ENCODE measurements around the gene URAD.
"Not testable (repeated sequence)": the region's sequence is repeated elsewhere in the genome, so short reads cannot be mapped to it uniquely, and the experiment has no call there.

Gene URAD
- total RNA-seq: 0 reads per million in 2 donors

DNA sequence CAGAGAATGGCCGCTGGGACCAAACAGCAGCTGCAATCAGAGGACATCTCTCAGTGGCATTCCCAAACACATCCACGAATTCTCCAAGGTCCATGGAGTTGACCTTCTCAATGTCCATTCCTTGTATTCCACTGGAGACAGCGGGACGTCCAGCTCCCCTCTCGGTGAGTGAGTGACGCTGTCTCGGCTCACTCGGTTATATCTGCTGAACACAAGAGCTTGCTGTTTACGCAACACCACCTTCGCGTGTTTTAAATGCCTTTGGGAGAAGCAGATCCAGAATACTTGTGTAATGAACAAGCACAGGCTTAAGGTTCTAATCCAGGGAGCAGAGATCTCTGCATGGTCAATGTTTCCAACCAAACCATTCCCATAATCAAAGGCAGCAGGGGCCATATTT, at the start of gene URAD:
Gene URAD, minus strand, starts transcription at position 174 of the 400 bp plus-strand sequence. Its CDS starts 56 bp downstream, at position 118.
- DNase-seq: no peak

GRCh38 chr13:28037399-28037798, 48.9 kb upstream of the URAD start:
- DNase-seq: no peak

- DNase-seq: no peak
Observed at GRCh38 chr13:28035146-28035782, 46.8 kb upstream of the URAD start.

DNA sequence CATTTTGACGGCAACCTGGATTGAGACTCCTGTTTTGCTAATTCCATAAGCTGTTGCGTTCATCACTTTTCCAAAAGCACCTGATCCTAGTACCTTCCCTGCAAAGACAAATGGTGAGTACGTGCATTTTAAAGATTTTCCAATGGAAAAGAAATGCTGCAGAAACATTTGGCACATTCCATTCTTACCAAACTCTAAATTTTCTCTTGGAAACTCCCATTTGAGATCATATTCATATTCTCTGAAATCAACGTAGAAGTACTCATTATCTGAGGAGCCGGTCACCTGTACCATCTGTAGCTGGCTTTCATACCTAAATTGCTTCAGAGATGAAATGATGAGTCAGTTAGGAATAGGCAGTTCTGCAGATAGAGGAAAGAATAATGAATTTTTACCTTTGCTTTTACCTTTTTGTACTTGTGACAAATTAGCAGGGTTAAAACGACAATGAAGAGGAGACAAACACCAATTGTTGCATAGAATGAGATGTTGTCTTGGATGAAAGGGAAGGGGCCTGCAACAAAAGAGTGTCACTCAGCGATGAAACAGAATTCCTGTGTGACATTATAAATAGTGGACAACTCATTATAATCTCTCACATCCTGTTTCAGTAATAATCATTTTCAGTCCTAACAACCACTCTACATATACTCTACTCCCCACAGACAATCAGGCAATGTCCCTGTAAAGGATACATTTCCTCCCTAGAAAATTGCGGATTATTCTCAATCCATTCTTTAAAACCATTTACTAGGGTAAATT, 45.6 kb upstream of the URAD start:
- DNase-seq: no peak

DNA sequence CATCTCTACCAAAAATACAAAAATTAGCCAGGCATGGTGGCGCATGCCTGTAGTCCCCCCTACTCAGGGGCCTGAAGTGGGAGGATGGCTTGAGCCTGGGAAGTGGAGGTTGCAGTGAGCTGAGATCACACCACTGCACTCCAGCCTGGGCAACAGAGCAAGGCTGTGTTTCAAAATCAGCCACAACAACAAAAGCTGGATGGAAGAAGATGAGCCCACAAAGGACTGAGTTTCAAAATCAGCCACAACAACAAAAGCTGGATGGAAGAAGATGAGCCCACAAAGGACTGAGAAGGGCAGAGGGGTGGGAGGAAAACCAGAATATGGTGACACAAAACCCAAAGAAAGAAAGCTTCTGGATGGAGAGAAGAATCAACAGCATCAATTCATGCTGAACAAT, 43.9 kb upstream of the URAD start:
- not testable (repeated sequence) for DNase-seq

DNA sequence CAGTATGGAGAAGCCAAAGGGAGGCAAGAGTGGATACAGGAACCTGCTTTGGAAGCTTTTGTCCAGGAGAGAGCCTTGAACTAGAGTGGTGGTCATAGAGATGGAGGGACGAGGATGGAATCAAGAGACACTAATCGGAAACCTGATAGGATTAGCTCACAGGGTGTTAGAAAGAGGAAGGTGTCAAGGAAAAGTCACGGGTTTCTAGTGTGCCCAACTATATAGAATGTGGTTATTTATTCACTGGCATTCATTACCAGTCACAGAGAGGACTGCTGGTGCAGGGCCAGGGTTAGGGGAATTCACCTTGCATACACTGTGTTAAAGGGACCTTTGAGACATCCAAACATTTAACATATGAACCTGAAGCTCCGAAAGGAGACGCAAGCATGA, 43.4 kb upstream of the URAD start:
- no peak for DNase-seq

GRCh38 chr13:28031220-28031895, 42.9 kb upstream of the URAD start:
- DNase-seq: no peak

DNA sequence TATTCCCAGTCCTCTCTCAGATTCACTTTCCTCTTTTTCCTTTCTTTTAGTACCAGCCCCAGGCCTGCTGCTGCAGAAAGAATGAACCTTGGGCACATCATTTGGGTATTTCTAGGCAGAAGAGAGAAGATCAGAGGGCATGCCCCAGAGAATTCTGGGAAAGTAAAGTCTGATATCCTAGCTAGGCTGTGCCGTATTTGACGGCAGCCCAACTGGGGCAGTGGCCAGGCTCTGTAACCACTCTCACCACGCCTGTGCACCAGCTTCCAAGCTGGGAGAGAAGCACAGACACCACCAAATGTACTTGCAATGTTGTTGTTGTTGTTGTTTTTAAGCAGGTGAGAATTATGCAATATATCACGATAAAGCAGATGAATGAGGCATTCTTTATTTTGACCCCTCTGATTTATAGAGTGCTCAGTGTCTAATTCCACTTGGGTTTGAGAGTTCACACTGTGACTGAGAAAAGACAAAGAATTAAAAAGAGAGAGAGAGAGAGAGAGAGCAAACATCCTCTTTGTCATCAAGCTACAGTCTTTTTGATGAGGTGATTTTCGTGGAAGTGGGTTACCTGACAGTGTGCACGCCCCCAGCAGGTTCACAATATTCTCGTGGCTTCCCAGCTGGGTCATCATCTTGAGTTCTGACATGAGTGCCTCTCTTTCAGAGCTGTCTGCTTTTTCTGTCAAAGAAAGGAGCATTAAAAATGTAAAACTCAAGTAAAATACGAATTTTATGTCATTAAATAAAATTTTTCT, 39.3 kb upstream of the URAD start:
- DNase-seq: no peak

DNA sequence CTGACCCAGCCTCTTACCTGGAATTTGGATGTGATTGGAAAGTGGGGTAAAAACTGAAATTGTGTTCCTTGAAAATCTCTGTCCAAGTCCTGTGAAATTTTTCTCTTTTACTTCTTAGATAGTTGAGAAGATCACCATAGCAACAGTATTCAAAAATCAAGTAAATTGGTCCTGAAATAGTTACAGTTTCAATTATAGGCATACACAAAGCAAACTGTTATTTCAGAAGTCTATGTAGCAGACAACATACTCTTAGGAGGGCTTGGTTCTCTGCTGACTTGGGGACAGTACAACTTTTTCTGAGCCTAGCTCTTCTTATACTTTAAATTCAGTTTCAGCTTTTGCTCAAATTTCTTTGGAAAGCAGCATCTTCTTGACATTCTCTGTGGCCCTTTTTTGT, 38.6 kb upstream of the URAD start:
- DNase-seq: no peak

- DNase-seq: no peak
Observed at GRCh38 chr13:28026508-28026907, 38.0 kb upstream of the URAD start.

- no peak for DNase-seq
Observed at GRCh38 chr13:28022848-28023518, 34.5 kb upstream of the URAD start.

DNA sequence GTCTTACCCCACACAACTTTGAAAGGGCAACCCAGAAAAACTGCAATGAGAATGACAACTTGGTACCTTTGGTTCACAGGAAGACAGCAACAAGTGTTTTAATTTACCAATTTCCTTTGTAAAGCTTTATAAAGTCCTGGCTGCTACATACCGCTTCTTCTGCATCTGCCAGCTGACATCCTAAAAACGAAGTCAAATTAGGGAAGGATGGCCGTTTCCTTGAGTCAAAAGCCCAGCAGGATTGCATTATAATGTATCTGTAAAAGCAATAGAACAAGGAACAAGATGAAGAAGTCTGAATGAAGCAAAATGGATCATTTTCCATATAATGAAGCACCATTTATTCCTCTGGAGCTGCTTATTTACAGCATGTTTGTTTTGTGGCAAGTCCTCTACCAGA, 25.8 kb upstream of the URAD start:
- no peak for DNase-seq

- no peak for DNase-seq
Observed at GRCh38 chr13:28013482-28013881, 25.0 kb upstream of the URAD start.

GRCh38 chr13:28012896-28013295, 24.4 kb upstream of the URAD start:
- no peak for DNase-seq

DNA sequence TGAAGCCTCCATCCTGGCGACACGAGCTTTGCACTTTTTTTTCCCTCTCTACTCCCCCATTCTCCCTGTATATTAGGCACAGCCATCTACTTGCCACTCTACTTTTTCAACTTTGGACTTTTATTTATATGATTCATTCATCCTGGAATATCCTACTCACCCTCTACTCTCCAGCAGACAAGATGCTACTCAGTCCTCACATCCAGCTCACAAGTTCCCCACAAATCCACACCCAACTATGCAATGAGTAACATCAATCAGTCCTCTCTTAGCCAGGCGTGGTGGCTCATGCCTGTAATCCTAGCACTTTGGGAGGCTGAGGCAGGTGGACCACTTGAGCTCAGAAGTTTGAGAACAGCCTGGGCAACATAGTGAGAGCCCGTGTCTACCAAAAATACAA, 23.9 kb upstream of the URAD start:
- DNase-seq: no peak

DNA sequence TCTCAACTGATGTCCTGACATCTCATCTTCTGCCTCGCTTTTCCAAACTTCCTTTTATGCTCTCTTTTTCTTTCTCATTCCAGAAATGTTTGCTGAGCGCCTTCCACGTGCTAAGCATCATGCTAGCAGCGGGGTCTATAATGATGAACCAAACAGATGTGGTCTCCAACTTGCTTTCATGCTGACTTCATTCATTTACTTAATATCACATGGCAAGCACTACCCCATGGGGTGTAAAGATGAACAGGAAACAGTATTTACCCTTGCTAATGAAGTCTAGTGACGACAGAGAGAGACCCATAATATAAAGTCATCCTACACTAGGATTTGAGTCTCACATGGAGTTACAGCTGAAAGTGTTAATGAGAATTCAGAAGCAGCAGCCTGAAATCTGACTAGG, 21.6 kb upstream of the URAD start:
- DNase-seq: no peak

GRCh38 chr13:28005016-28005415, 16.5 kb upstream of the URAD start:
- not testable (repeated sequence) for DNase-seq

GRCh38 chr13:28002886-28003698, 14.6 kb upstream of the URAD start:
- no peak for DNase-seq

GRCh38 chr13:28001837-28002473, 13.5 kb upstream of the URAD start:
- DNase-seq: no peak

- DNase-seq: no peak
Observed at GRCh38 chr13:28001049-28001448, 12.6 kb upstream of the URAD start.

DNA sequence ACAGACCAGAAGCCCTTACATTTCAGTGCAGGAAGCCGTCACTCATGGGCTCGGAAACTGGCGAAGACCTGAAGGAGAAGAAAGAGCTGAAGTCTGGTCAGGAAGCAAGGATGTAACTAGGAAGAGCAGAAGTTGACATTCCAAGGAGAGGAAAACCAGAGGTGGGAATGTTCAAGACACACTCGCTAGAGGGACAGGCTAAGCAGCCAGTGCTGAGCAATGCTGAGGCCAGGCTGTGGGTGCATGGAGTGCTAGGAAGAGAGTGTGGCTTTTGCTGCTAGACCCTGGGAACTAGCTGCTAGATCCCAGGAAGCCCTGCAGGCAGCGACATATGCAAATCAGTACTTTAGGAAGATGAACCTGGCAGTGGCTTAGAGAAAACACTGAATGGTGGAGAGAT, 12.1 kb upstream of the URAD start:
- DNase-seq: no peak

All from T-helper 9 cell (primary cell).